ENCODE measurements around the gene HPF1.
"Not testable (repeated sequence)": the region's sequence is repeated elsewhere in the genome, so short reads cannot be mapped to it uniquely, and the experiment has no call there.

The HPF1 gene

DNA sequence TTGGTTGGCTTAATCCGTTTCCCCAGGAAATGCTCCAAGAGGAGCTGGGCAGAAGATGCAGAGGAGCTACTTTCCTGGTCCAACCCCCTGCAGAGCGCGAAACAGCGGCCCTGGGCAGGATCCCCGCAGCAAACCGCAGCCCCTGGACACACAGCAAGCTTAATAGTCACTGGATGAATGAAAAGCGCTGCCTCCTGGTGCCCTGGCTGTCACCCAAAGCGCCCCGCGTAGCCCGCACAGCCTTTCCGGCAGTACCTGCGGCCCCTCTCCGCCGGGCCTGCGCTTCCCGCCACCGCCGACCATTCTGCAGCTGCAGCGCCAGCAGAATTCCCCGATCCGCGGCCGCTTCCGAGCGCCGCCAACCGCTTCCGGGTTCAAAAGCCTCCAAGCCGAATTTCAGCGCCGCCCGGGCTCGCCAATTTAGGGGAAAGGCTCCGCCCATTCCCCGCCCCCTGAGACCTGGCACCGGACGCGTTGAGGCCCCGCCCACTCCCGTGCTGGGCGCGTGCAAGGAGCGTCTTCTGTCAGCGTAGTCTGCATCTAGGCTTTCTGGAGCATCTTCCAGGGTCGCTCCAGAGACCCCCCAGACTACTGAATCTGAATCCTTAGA, at the start of gene HPF1:
Gene HPF1 (minus strand): TSS at position 370 of the 610 bp plus-strand sequence. CDS start 67 bp downstream, at position 303.
- DNase-seq (ENCODE audit: low read depth in 2 of 2): peak; percentile 83 to 86

GRCh38 chr4:169806770-169807169, 49.0 kb upstream of the HPF1 start:
- DNase-seq (ENCODE audit: low read depth in 2 of 2): not testable (repeated sequence)

DNA sequence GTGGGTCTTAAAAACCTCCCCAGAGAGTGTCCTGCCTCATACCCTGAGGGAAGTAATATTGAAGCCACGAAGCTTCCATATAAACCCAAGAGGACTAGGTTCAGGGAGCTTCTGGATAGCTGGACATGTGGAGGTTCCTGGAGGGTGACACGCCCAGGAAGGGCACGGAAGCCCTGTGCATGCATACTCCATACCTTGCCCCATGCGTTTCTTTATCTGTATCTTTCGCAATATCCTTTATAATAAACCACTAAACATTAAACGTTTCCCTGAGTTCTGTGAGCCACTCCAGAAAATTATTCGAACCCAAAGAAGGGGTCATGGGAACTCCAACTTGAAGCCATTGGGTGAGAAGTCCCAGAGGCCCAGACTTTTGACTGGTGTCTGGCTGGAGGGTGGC, 45.7 kb upstream of the HPF1 start:
- no peak for DNase-seq (ENCODE audit: low read depth in 2 of 2)

DNA sequence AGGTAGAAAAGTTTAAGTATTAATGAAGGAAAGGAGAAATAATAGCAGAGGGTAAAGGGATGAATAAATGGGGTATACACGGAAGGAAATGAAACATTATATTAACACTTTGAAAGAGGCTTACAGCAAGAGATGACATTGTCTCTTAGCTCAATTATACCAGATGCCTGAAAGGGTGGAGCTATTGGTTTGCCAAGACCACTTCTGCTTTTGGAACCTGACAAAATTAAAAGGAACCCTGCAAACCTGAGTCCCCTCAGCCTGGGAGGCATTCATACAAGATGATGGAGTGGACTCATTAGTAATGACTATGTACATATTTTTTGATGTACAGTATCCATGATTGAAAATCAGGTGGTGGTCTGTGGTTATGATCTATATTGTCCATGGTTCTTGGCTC, 45.1 kb upstream of the HPF1 start:
- no peak for DNase-seq (ENCODE audit: low read depth in 2 of 2)

- DNase-seq (ENCODE audit: low read depth in 2 of 2): no peak
Measured at GRCh38 chr4:169800541-169800940, 42.8 kb upstream of the HPF1 start.

GRCh38 chr4:169799260-169799659, 41.5 kb upstream of the HPF1 start:
- no peak for DNase-seq (ENCODE audit: low read depth in 2 of 2)

DNA sequence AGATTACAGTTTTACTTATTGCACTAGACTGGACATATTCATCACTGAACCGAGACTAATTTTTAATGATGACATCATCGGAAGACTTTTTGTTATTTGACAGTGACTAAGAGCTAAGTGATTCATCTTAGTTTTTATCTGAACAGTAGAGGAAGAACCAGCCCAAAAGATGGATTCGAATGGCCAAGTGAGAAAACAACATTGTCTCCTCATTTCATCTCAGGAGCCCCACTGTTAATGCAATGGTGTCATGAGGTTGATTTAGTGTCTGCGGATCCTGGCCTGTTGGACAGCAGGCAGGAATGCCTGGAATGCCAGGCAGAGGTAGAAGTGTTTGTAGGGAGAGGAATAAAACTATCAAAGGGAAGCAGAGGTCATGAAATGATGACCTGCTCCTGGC, 37.8 kb upstream of the HPF1 start:
- DNase-seq (ENCODE audit: low read depth in 2 of 2): no peak

DNA sequence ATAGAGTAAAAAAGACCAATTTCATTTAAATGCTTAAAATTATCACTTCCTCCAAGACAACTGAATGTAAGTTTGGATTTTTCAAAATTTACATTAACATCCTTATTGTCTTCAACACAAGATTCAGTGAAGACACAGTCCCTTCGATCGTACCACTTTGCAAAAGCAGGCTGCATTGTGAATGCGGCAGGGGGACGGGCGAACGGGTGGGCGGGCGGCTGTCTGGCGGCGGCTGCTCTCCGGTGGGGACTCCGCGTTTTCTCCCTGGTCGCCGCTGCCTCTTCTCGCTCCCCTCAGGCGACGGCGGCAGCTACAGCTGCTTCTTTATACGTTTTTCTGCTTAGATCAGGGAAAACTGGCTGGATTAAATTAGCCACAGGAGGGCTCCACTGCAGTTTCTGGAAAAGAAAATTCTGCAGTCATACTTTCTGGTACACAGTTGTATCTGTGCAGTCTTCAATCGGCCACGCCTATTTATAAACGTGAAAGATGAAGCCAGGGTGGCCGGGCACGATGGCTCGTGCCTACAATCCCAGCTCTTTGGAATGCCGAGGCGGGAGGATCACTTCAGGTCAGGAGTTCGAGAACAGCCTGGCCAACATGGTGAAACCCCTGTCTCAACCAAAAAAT, 33.9 kb upstream of the HPF1 start:
- DNase-seq (ENCODE audit: low read depth in 2 of 2): no peak

- no peak for DNase-seq (ENCODE audit: low read depth in 2 of 2)
Measured at GRCh38 chr4:169791062-169791461, 33.3 kb upstream of the HPF1 start.

DNA sequence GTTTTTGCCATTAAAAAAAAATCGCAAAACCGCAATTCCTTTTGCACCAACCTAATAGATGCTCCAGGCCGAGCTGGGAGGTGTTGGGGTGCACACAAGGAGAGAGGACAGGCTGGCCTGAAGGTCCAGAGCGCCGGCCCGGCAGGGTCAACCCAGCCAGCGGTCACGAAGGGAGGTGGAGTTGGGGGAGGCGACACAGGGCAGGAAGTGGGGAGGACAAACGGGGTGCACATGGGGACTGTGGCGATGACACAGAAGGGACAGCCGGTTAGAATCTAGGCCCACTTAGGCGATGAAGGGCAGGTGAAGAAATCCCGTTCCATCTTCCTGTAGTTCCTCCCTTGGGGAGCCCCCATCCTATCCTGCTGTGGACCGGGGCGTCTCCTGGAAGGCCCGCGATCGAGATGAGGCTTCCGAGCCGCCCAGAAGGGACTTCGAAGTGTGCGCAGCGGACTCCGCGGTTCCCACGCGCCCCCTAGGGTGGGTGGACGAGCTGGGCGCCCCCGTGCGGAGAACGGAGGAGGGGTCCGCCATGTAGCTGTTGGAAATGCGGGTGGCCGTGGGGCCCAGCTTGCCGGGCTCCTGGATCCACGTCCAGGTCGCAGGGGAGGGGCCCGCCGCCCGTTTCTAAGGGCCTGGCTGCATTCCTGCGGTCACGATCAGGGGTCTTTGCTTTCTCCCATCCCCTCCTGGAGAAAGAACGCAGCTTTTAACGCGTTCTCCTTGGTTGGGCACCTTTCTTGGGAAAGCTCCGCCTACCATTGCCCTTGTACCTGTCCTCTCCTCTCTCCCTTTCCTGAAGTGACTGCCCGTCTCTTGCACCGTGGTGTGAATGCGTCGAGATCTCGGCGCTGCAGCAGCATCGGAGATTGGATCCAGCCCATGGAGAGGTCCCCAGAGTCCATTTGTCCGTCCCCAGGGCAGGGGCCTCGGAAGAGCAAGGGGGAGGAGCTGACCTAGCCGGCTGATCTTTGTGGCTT, 17.0 kb upstream of the HPF1 start:
- DNase-seq (ENCODE audit: low read depth in 2 of 2): no peak

DNA sequence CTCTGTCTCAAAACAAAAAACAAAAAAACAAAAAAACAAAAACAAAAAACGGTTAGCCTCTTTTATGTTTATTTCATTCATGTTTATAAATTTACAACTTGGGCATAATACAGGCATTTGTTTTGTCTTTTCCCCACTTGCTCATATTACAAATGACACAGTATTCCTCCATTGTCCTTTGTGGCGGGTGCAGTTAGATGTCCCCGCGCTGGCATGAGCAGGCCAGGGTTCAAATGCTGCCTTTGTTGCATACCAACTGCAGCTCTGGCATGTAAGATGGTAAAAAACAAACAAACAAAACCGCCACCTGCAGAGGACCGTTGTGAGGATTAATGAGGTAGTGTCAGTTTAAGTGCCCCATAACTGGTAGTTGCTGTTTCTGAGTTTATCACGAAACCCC, 16.1 kb upstream of the HPF1 start:
- no peak for DNase-seq (ENCODE audit: low read depth in 2 of 2)

GRCh38 chr4:169771556-169772080, 13.9 kb upstream of the HPF1 start:
- not testable (repeated sequence) for DNase-seq (ENCODE audit: low read depth in 2 of 2)

- DNase-seq (ENCODE audit: low read depth in 2 of 2): no peak
Measured at GRCh38 chr4:169770416-169770815, 12.7 kb upstream of the HPF1 start.

GRCh38 chr4:169768385-169768784, 10.6 kb upstream of the HPF1 start:
- no peak for DNase-seq (ENCODE audit: low read depth in 2 of 2)

- no peak for DNase-seq (ENCODE audit: low read depth in 2 of 2)
Measured at GRCh38 chr4:169766741-169767140, 9.0 kb upstream of the HPF1 start.

DNA sequence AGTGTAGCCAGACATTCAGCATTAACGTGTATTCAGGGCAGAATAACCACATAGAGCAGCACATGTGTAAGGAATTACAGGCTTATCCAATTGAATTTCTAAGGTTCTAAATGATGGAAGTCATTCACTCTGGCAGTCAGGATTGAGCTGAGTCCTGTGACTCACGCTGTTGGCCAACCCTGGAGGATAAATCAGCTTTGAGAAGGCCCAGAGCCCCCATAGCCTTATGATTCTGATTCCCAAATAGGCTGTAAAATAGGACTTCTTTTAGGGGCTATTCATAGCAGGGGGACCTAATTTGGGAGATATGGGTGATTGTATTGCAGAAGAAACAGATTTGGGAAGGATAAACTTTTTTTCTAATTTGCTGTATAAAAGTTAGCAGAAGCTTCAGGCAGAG, 8.1 kb upstream of the HPF1 start:
- DNase-seq (ENCODE audit: low read depth in 2 of 2): no peak

DNA sequence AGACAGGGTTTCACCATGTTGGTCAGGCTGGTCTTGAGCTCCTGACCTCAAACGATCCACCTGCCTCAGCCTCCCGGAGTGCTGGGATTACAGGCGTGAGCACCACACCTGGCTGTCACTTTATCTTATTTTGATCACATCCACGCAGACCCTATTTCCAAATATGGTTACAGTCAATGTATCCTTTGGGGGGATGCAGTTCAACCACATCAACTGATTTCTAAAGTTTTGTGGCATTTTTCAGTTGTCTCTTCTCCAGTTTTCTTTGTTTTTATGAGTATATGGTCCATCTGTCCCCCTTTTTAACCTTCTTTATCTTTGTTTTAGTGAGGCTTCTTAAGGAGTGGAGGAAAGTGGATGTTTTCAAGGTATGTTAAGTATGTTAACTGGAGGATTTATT, 4.1 kb upstream of the HPF1 start:
- no peak for DNase-seq (ENCODE audit: low read depth in 2 of 2)

DNA sequence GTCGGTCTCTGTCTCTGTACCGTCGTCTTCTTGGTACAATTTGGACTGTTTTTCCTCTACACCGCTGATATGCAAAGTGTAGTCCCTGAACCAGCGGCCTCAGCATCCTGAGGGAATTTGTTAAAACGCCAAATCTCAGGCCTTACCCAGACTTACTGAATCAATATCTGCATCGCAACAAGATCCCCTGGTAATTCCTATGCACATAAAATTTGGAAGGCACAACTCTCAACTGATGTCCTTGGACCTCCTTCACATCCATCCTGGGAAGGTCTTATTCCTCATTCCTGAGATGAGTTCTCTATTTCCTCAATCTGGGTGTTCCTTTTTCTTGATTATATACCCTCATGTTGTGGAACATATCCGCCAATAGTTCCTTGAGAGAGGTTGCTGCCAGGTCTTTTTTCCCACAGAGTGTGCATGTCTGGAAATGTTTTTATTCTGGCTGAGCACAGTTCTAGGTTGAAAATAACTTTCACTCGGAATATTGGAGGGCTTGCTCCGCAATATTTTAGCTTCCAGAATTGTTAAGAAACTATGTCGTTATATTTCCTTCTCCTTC, 738 bp upstream of the HPF1 start:
- no peak for DNase-seq (ENCODE audit: low read depth in 2 of 2)

DNA sequence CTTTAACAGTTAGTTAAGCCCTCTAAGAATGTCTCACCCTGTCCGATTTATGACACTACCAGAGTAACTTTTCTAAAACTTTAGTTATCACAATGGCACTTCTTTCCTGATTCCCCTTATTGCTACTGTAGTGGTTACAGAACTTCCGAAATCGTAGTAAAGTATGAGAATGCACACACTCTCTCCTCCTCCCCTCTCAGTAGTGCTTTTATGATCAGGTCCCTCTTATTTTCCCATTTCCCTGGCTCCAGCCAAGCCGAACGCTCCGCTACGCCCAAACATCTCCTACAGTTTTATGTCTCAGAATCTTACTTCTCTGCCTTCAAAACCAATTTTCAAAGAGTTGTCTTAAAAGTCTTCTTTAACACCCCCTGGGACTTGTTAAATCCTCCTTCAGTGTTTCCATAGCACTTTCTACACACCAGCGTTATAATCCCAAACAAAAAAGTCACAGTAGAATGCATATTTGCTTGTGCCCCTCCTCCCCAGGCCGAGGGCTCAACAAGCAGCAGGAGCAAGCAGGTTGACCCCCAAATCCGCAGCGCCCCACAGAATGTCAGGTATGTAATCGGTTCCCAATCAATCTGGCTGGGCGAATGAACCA, 671 bp downstream of the HPF1 start:
- no peak for DNase-seq (ENCODE audit: low read depth in 2 of 2)

DNA sequence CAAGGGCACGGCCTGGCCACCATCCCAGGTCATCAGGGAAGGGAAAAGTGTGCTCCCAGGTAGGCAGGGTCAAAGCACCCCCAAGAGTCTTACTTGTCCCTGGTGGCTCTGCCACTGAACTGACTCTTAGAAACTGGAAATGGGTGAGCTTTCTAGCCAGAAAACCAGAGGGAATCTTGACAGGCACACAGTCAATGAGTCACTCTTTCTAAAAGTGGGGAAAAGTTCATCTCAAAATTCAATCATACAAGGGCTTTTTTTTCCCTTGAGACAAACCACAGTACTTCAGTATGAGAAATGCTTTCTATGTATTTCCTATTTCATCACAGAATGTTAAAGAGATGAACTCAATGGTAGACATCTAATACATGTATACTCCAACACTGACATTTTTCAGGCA, 12.5 kb downstream of the HPF1 start:
- DNase-seq (ENCODE audit: low read depth in 2 of 2): no peak

- no peak for DNase-seq (ENCODE audit: low read depth in 2 of 2)
Measured at GRCh38 chr4:169744601-169745000, 13.1 kb downstream of the HPF1 start.

GRCh38 chr4:169741569-169741968, 16.2 kb downstream of the HPF1 start:
- no peak for DNase-seq (ENCODE audit: low read depth in 2 of 2)

Measured in stimulated activated CD8-positive, alpha-beta memory T cell treated with anti-CD3 and anti-CD28 coated beads, Interleukin-15, amount 100 ng/mL, for 4 hours (primary cell).